ENCODE measurements around the gene PBOV1.

Gene PBOV1

DNA sequence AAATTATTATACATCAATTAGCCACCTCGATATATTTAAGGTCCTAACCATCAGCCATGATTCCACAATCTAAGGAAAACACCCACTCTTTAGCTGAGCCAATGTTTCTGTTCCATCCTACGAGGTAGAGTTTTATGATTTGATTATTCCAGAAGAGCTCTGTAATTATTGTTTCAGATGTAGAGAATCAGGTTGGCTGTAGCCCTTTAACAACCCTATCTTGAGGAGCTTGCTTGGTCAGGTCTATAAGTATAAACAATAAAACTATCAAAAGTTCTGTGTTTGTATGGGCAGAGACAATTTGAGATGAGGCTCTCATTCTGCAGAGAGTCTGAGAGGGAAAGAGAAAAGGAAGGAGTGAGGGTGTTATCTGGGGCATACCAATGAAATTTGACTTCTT lies at the start of gene PBOV1:
TSS of gene PBOV1 (minus strand) at position 43 of the 400 bp plus-strand sequence. CDS start 96 bp downstream, outside the sequence.
- DNase-seq (ENCODE audit: low read depth in 2 of 2, low spot score in 1 of 2), result no peak

DNA sequence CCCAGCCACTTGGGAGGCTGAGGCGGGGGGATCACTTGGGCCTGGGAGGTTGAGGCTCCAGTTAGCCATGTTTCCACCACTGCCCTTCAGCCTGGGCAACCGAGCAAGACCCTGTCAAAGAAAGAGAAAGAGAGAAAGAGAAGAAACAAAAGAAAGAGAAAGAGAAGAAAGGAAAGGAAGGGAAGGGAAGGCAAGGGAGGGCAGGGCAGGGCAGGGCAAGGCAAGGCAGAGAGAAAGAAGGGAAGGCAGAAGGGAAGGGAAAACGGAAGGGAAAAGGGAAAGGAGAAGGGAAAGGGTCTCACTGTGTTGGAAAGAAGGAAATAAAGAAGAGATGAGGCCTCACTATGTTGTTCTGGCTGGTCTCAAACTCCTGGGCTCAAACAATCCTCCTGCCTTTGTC lies 47.8 kb upstream of the PBOV1 start:
- DNase-seq (ENCODE audit: low read depth in 2 of 2, low spot score in 1 of 2), result no peak

DNA sequence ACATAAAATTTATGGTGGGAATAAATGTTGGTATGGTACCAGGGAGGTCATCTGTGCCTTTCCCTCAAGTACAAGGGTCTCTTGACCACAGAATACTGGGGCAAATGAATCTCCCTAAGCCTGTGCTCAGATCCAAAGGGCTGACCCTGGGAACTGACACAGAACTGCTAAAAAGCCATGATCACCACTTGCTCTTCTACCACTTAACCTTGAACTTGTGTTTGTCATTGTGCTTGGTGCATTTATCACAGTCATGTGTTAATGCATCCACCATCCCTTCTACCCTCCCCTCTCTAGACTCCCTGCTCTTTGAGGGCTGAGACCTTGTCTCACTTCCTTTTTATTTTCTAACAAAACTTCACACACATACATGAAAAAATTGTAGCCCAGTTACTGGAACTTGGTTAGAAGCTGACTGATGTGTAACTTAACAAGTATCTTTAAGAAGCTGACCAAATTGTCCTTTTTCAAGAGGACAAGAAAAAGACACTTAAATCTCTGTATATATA lies 46.1 kb upstream of the PBOV1 start:
- DNase-seq (ENCODE audit: low read depth in 2 of 2, low spot score in 1 of 2), result no peak

DNA sequence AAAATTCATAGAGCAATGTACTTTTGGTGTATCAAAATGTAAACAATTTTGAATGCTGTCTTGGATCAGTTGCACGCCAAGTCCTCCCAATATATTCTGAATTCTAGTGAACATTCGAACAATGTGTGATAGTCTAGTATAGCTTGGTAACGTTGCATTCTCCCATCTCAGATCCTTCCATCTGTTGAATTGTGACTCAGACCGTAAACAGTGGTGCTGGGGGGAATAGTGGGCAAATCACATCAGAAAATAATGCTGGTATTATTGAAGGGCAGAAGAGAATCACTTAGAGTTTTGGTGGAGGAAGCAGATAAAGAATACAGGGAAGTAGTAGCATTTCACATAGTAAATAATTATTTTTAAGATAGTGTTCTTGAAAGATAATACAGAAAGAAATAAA lies 45.7 kb upstream of the PBOV1 start:
- no peak for DNase-seq (ENCODE audit: low read depth in 2 of 2, low spot score in 1 of 2)

DNA sequence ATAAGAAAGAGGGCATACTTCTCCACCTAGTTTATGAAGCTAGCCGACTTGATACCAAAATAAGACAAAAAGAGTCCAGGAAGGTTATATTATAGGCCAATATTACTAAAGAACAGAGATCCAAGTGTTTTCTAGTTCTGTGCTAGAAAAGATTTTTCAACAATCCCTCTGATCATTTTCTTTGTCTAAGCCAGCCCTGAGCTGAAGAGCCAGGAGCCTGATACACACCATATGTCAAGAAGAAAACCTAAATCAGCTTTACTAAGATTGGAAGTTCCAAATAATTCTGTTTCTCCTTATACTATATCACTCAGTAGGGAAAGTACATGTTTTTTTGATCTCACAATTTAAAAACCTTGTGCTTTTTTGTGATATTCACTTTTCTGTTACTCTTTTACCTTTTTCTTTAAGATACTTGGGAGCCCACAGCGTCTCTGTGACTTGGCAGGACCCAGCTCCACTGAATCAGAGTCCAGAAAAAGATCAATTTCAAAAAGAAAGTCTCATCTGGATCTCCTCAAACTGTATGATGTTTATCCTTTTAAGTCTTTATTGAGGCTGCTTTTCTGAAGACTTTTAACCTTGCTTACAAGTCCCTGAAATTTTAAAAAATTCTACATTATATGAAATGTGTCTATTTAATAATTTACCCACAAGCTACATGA lies 43.0 kb upstream of the PBOV1 start:
- DNase-seq (ENCODE audit: low read depth in 2 of 2, low spot score in 1 of 2), result no peak

DNA sequence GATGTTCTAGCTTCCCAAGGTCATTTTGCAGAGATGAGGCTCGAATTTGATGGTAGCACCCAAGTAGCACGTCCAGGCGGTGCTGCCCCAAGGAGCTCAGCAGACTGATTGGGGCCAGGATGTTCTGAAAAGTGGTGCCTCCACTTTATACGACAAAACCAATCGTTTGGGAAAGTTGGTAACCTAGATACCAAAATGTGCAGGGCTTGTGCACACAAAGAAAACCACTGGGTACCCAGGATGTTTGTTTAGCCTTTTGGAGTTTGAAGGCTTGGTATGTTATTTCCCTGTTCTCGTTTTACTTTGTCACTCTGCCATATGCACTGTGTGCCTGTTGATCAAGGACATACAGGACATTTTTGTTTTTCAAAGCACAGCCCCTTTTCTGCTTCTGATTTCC lies 40.7 kb upstream of the PBOV1 start:
- DNase-seq (ENCODE audit: low read depth in 2 of 2, low spot score in 1 of 2), result no peak

DNA sequence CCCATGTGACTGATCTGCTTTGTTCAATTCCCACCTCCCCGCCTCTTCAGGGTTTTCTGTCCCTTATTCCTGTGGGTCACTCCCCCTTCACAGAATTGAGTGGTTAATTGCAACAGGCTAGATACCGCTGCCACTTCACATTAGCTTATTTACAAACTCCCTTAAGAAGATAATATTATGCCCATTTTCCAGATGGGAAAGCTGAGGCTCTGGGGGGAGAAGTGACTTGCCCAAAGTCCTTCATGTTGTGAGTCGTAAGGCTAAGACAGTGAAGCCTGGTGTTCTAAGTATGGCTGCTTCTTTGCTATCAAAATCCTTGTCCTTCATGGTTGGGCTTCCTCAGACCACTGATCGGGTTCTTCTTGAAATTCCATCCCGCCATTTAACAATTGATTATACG lies 39.9 kb upstream of the PBOV1 start:
- DNase-seq (ENCODE audit: low read depth in 2 of 2, low spot score in 1 of 2), result no peak

DNA sequence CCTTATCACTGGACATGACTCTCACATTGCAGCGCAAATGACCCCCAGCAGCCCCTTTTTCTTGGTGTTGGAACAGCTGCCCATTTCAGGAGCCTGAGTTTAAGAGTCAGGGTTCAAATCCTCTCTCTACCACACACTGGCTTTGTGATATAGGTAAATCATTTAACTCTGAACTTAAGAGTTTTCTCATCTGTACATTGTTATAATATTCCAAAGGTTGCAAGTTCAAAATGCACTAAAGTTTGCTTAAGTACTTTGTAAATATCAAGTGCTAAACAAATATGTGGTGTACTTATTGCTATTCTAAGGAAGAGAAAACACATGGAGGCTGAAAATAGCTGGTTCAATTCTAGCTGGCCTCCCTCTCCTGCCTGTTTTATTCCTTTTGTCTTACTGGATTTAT lies 39.3 kb upstream of the PBOV1 start:
- DNase-seq (ENCODE audit: low read depth in 2 of 2, low spot score in 1 of 2), result no peak

DNA sequence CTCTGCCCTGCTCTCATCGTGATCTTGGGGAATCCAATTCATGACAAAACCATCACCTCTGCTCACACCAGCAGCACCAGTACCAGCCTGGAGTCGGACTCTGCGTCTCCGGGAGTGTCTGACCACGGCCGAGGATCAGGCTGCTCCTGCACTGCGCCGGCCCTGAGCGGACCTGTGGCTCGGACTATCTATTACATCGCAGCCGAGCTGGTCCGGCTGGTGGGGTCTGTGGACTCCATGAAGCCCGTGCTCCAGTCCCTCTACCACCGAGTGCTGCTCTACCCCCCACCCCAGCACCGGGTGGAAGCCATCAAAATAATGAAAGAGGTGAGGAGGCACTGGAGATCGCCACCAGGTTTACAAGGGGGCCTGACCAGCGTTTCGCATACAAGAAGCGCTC lies 37.2 kb upstream of the PBOV1 start:
- DNase-seq (ENCODE audit: low read depth in 2 of 2, low spot score in 1 of 2), result no peak

DNA sequence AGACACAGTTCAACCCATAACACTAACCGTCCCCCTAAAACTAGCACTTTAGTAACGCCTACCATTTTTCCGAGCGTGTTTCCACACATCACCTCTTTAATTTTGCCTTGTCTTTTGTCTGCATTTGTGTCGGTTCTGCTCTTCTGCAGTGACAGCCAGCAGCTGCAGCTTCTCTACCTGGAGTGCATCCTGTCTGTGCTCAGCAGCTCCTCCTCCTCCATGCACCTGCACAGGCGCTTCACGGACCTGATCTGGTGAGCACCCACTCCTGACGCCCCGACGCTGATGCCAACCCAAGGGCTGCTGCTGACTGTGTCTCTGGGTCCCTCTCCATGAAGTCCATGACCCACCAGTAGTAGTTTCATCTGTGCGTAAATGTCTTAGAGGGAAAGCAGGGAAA lies 35.4 kb upstream of the PBOV1 start:
- DNase-seq (ENCODE audit: low read depth in 2 of 2, low spot score in 1 of 2), result no peak

DNA sequence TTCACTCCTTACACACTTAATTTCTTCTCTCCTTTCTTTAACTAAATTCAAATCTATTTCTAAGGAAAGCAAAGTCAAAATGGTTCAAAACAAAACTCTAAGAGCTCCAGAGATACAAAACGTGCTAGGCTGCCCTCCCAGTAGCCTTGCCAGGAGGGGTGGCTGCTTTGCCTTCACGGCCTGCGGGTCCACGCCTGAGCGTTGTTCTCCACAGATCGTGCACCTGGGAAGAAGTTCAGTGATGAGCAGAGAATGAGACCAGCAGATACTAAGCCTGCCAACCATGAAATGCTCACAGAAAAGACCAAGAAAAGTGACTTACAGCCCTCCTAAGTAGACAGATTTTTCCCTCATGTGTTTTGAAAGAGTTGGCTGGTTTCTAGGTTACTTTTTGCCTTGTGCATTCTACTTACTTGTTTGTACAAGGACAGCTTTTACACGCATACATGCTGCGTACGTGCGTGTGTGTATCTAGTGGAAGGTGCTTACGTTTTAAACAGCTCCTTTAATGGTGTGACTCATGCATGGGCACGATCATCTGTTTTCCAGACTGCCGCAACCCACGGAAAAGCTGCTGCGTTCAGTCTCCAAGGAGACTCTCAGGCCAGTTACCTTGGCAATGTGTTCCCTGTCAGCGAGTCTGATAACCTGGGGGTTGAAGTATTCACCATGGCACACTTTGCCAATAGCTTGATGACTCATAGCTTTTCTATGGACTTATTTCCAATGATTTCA lies 32.4 kb upstream of the PBOV1 start:
- DNase-seq (ENCODE audit: low read depth in 2 of 2, low spot score in 1 of 2), result no peak

DNA sequence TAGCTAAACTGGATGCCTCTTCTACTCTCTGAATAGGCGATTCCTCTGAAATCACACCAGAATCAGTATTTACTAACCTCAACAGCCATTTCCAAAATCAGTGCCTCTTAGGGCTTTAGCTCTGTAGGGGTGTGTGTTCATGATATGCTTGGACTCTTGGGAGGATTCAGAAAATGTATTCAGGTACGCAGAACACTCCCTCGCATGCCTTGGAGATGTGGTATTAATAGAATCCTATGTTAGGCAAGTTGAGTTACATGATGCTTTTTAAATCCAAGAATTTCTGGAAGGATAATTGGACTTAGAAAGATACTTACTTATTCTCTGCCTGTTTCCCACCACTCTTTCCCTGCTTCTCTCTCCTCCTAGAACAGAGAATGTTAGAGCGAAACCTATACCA lies 31.8 kb upstream of the PBOV1 start:
- DNase-seq (ENCODE audit: low read depth in 2 of 2, low spot score in 1 of 2), result no peak

DNA sequence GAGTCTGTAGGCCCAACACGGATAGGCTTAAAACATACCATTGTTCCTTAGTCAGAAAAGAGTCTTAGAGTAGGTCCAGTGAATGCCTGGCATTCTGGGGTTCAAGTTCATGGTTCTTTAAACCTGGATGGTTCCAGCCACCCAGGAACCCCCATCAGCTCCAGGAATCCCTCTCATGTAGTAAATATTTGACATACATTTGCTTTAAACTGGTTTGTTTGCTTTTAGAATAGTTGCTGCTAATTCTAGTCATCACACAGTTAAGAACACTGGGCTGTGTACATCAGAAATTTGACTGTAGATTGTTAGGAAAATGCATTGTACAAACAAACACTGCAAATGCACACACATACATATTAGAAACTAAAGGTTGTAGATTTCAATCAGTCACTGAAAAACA lies 30.6 kb upstream of the PBOV1 start:
- DNase-seq (ENCODE audit: low read depth in 2 of 2, low spot score in 1 of 2), result no peak

DNA sequence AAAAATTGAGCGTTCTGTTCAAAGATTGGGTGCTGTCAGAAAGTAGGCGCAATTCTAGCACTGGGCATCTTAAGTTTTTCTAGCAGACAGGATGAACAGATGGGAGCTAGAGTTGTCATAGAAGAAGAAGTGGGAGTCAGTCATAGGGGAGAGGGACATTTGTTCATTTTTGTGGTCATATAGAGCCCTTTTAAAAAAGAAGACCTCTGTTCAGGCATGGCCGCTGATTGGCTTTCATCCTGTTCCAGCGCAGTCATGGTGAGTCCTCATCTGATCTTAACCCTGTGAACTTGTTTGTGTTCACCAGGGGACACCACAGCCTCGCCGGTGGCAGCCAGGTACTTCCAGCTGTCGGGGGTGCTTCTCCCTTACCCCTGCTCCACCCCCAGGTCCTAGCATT lies 29.7 kb upstream of the PBOV1 start:
- DNase-seq (ENCODE audit: low read depth in 2 of 2, low spot score in 1 of 2), result no peak

DNA sequence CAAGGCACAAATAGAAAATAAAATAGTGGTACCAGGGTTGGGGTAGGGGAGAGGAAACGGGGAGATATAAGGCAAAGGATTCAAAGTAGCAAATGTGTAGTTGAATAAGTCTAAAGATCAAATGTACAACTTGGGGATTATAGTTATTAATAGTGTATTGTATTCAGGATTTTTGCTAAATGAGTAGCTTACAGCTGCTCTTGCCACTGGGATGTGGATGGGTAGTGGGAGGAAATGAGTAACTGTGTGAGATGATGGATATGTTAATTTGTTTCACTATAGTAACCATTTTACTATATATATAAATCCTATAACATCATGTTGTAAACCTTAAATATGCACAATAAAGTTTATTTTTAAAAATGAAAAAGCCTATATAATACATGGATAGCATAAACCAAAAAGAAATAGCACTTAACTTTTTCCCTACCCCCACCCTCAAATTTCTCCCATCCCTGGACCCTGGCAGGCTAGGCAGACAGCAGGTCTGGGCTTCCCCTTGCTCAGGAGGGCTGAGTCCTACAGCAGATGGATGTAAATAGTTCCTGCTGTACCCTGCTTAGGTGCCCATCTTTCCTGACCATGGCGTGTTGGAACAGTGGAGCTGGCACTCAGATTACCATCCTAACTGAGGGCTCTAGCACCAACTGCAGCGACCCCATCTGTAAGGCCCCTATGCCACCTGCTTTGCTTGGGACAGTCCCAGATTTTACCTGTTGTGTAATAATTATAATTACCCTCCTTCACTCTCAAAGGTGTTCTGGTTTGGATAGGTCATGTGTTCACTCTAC lies 28.6 kb upstream of the PBOV1 start:
- DNase-seq (ENCODE audit: low read depth in 2 of 2, low spot score in 1 of 2), result no peak

DNA sequence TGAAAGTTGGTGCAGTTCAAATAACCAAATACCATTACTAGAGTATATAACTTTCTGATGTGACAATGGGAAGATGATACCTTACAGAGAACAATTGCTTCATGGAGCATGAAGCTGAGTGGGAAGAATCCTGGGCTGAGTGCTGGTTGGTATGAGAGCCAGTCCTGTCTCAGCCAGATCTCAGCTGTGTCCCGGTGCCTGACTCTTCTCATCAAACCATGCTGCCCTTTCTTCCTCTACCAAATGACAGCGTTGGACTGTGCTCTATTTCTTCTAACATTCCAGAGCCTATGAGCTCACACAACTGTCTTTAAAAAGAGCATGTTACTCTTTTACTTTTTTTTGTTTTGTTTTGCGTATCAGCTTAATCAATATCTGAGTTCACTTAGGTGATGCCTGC lies 27.5 kb upstream of the PBOV1 start:
- DNase-seq (ENCODE audit: low read depth in 2 of 2, low spot score in 1 of 2), result no peak

DNA sequence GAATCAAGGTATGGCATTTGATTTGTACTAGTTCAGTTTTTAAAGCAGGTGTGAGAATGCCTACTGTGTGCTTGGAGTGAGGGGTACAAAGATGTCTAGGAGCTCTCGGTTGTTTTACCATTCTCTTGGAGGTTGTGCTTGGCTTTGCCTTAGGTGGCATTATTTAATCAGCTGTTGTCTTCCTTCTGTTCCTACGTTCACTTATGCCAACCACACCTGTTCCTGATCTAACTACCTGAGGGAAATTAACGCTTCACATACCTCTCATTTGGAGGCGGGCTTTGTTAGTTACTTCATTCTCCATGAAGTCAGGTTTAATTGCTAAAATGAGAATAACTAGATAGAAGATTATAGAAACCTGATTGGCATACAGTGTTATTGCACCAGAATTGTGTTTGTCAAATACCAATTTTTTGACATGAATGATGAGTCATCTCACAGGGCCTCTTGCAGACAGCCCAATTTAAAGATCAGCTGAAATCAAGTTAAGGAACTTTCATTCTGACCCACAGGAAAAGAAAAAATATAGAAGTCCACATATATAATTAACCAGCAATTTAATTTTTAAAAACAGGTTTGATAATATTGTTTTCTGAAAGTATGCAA lies 24.8 kb upstream of the PBOV1 start:
- DNase-seq (ENCODE audit: low read depth in 2 of 2, low spot score in 1 of 2), result no peak

DNA sequence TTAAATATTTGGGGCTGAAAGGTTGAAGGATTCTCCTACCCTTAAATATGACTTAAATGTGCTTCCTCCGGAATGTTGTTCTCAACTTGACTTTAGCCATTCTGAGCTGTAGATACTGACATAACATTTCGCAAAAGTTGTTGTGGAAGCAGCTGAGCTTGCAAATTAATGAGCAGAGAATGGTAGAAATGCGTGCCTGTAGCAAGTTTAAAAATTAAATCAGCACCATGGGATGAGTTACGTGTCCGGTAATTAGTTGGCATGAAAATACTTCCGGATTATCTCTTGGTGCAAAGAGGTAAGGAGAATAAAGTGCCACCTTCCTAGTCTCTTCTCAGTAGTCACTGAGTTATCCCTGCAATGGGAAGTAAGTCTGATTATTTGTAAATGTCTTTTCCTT lies 23.6 kb upstream of the PBOV1 start:
- no peak for DNase-seq (ENCODE audit: low read depth in 2 of 2, low spot score in 1 of 2)

DNA sequence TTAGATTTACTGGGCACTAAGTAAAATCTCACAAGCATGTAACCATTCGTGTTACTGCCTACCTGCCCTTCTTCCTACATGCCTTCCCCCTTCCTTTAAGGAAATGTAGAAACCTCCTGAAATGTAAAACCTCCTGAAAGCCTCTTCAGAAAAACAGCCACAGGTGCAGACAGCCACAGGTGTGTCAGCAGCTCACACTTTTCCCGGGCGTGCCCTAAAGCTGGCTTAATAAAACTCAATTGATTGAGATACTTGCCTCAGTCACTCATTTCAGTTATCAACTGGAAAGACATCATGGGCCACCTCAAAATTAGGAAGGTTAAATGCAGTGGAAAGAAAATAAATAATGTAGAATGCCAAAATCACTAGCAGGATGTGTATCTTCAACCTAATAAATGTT lies 23.1 kb upstream of the PBOV1 start:
- no peak for DNase-seq (ENCODE audit: low read depth in 2 of 2, low spot score in 1 of 2)

DNA sequence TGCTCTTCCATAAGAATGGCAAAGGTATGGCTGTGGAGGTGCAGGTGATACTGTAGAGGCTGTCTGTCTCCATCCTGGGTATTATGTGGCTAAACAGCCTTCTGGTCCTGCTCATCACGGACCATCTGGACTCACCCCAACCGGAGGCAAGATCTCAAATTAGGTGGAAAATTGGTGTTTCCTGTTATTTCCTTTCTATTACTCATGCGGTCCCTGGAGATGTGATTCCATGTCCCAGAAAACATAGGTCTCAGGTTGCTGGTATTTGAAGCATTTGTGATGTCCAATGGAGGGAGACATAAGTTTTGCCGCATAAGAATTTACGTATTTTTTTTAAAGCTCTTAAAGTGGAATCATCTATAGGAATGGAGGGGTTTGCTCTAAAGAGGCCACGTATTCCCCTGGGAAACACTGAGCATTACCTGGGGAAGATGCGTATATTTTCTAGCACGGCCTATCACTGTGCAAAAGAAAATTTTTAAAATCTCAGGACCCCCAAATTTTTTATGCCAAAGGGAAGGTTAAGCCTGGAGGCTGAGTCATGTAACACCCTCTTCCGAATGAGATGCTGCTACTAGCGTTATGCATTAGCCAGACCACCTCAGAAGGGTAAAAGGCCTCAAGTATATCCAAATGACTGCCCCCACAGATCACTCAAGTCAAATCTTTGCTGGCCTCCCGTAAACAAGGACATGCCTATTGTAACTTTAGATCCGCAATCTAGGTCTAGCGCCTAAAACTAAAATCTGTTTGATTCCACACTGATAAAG lies 22.4 kb upstream of the PBOV1 start:
- no peak for DNase-seq (ENCODE audit: low read depth in 2 of 2, low spot score in 1 of 2)

DNA sequence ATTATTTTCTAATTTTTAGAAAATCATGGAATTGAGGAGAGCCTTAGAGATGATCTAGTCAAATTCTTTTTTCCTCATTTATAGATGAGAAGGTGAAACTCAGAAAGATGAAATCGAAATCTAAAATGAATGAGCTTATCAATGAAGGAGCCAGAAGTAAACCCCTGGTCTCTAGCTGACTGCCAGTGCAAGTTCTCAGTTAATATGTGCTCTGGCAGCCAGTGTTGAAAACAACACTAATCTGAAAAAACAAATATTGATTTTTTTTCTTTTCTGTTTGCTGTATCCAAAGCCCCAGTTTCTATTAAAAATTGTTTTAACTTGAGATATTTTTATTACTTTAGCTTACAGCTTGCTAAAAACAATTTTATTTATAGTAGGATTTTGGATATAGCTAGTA lies 21.5 kb upstream of the PBOV1 start:
- DNase-seq (ENCODE audit: low read depth in 2 of 2, low spot score in 1 of 2), result no peak

All from stimulated activated CD8-positive, alpha-beta memory T cell treated with anti-CD3 and anti-CD28 coated beads, Interleukin-4, amount 100 ng/mL, for 4 hours (primary cell).